Activated naive CD8-positive, alpha-beta T cell treated with anti-CD3 and anti-CD28 coated beads, Interleukin-2, amount 50 U/mL, for 16 hours (primary cell): ENCODE data around the gene HDAC11.
"Not testable (repeated sequence)": the region's sequence is repeated elsewhere in the genome, so short reads cannot be mapped to it uniquely, and the experiment has no call there.

Source experiments
- DNase-seq: peaks from one replicate; pipeline ENCODE4 v3.0.0-alpha.2; 2020; ENCODE audit warnings: low read depth, low spot score

Gene HDAC11

GRCh38 chr3:13507570-13508339, 27.6 kb downstream of the HDAC11 start:
- no peak for DNase-seq

DNA sequence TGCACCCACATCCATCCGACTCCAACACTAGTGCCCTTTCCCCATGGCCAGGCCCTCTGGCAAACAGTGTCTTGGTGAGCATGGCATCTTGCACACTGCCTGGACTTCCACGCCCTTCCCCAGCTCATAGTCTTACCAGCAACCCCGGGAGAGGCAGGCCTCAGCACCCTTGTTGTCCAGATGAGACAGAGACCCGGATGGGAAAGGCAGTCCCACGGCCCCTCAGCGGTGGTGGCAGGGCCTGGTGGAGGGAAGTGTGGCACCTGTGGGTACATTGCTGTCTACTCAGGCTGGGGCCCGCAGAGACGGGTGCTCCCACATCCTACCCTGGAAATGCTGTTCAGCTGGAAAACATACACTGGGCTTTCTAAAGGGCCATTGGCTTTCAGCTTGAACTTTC, 28.4 kb downstream of the HDAC11 start:
- DNase-seq = no peak

DNA sequence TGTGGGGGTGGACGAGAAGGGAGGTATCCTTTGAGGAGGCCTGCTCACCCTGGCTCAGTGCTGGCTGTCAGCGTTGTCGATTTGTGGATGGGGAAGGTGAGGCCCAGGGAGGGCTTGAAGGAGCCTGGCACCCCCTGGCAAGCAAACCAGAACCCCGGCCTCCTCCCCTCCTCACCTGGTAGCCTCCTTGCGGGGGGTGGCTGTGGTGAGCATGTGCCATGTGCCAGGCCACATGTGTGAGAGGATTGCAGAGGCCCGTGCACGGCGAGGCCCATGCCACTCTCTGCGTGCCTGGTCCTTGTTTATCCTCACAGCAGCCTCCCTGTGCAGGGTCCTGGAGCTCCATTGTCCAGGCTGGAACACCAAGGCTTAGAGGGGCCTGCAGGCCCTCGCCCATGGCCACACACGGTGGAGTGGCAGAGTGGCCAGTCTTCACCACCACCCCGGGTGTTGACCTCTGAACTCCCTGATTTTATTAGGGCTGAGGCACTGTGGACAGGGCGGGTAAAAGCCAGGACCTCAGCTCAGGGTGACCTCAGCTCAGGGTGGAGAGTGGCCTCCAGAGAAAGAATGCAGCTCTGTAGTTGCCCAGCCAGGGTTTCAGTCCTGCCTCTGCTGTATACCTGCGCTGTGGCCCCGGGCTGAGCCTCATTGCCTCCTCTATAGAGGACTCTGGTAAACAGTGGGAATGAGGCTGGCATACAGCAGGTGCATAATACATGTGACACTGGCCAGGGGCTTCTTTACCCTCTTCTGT, 29.1 kb downstream of the HDAC11 start:
- DNase-seq = no peak

GRCh38 chr3:13509816-13510192, 29.7 kb downstream of the HDAC11 start:
- no peak for DNase-seq

DNA sequence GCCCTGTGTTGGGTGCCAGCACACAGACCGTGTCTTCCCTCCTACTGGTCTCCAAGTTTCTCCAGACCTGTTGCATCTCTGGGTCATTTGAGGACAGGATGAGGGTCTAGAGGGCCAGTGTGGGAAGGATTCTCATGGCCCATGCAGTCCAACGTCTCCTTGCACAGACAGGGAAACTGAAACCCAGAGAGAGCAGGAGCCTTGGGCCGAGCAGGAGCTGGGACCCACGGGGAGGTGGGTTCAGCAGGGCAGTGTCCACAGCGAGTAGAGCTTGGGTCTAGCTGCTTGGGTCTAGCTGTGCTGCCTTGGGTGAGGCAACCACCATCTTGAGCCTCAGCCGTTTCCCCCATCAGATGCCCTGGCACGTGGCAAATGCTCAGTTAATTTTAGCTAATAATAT, 32.3 kb downstream of the HDAC11 start:
- no peak for DNase-seq

- DNase-seq = no peak
Observed at GRCh38 chr3:13513051-13513912, 33.2 kb downstream of the HDAC11 start.

GRCh38 chr3:13513913-13514517, 33.9 kb downstream of the HDAC11 start:
- DNase-seq = no peak

DNA sequence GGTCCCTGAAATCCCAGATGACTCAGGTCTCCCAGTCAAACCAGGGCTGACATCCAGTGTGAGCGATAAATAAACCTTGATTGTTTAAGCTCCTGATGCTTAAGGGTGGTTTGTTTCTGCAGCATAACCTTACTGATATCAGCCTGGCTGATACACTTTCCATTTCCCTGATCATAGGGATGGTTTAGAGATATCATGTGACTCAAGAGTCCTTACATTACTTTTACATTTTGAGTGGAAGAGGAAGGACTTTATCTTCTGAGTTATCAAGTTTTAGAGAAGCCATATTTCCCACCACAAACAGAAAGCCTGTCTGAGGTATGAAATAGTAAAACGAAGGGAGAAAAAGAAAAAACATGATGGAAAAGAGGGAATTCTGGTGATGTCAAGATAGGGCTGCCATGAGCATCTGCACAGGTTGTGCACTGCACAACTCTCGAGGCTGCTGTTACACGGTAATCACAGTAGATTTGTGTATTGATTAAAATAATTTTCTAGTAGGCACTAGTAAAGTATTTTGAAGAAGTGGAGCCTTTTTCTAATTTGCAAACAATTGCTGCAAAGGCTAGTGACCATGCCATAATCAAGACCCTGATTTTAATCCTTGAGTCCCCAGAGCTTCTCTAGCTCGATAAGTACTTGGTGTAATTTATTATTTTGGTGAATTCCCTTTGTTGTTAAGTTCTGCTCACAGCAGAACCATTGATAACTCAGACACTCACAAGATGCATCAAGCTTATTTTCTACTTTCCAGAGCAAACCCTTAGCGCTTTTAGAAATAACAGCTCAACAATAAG, 34.7 kb downstream of the HDAC11 start:
- DNase-seq = no peak

- no peak for DNase-seq
Observed at GRCh38 chr3:13515786-13516759, 36.0 kb downstream of the HDAC11 start.

DNA sequence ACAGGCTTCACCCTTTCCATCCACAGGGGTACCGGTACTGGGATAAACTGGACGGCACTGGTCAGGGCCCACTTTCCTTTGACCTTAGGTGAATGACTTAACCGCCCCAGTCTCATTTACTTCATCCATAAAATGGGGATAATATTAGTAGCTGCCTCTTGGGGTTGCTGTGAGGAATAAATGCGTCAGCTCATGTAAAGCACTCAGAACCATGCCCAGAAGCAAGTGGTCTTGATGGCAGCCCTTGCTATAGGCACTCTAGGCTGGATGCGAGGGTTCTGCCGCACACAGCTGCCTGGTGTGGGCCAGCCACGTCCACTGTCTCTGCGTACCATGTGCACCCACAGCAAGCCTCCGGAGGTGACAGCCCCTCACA, 36.6 kb downstream of the HDAC11 start:
- DNase-seq = no peak

GRCh38 chr3:13517253-13517977, 37.3 kb downstream of the HDAC11 start:
- no peak for DNase-seq

- no peak for DNase-seq
Observed at GRCh38 chr3:13518516-13518953, 38.4 kb downstream of the HDAC11 start.

- no peak for DNase-seq
Observed at GRCh38 chr3:13519006-13519791, 39.1 kb downstream of the HDAC11 start.

DNA sequence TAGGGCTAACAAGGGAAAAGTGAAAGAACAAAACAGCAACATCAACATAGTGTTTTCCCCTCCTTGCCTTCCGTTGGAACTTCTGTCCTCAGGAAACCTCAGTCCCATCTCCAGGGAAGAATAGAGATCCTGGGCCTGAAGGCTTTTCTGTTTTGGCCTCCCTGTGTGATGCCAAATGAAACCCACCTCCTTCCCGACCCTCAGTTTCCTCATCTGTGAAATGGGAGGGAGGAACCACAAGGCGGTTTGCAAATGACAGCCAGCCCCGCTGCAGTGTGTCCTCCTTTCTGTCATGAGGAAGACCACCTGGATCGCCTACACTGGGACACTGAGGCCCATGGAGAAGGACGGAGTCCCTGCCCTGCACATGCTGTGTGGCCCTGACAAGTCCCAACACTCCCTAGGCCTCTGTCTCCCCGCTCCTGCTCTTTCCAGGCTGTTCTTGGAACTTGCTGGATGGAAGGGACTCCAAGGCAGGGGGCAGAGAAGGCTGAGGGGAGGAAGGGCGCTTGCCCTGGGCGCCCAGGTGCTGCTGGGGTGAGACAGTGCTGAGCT, 40.3 kb downstream of the HDAC11 start:
- DNase-seq = no peak

GRCh38 chr3:13521309-13521708, 41.2 kb downstream of the HDAC11 start:
- no peak for DNase-seq

- not testable (repeated sequence) for DNase-seq
Observed at GRCh38 chr3:13521749-13522148, 41.6 kb downstream of the HDAC11 start.

- DNase-seq = no peak
Observed at GRCh38 chr3:13522236-13522635, 42.1 kb downstream of the HDAC11 start.
